Measurements from ENCODE around the gene SOX10. TPM values are rescaled to one million over a fixed set of nuclear protein-coding genes. Genes with fewer than 3 reads are reported as not detected.

SOX10 gene
- total RNA-seq, 1 donor from 2014 or later = not detected

- no peaks in the 10 kb centered on the region for H3K9me3 Mint-ChIP-seq (ENCODE audit: unreplicated experiment)
- TF ChIP-seq CTCF (IDR thresholded peaks at IDR 0.05) = no peak
- H3K4me3 Mint-ChIP-seq (ENCODE audit: unreplicated experiment) = no peak overlapping the region
- H3K27ac Mint-ChIP-seq (ENCODE audit: unreplicated experiment) = no peak overlapping the region
- no peaks in the 10 kb centered on the region for H3K27me3 Mint-ChIP-seq (ENCODE audit: unreplicated experiment)
- no peak for DNase-seq (ENCODE audit: extremely low spot score, unreplicated experiment)
- peaks cover 14% of the 10 kb centered on the region for H3K36me3 Mint-ChIP-seq (ENCODE audit: unreplicated experiment)
- no peaks in the 10 kb centered on the region for H3K4me1 Mint-ChIP-seq (ENCODE audit: unreplicated experiment)
Observed at GRCh38 chr22:37972527-37972926, 11.8 kb downstream of the SOX10 start.

- no peaks in the 10 kb centered on the region for H3K27me3 Mint-ChIP-seq (ENCODE audit: unreplicated experiment)
- peaks cover 20% of the 10 kb centered on the region for H3K36me3 Mint-ChIP-seq (ENCODE audit: unreplicated experiment)
- TF ChIP-seq CTCF (IDR thresholded peaks at IDR 0.05) = no peak
- H3K4me1 Mint-ChIP-seq (ENCODE audit: unreplicated experiment) = no peaks in the 10 kb centered on the region
- DNase-seq (ENCODE audit: extremely low spot score, unreplicated experiment) = no peak
- no peaks in the 10 kb centered on the region for H3K9me3 Mint-ChIP-seq (ENCODE audit: unreplicated experiment)
- no peak overlapping the region for H3K27ac Mint-ChIP-seq (ENCODE audit: unreplicated experiment)
- H3K4me3 Mint-ChIP-seq (ENCODE audit: unreplicated experiment) = no peak overlapping the region
Observed at GRCh38 chr22:37971475-37972434, 12.6 kb downstream of the SOX10 start.

GRCh38 chr22:37970864-37971263 is 13.5 kb downstream of the SOX10 start:
- DNase-seq (ENCODE audit: extremely low spot score, unreplicated experiment) = no peak
- TF ChIP-seq CTCF (IDR thresholded peaks at IDR 0.05) = no peak
- peaks cover 22% of the 10 kb centered on the region for H3K36me3 Mint-ChIP-seq (ENCODE audit: unreplicated experiment)
- no peak overlapping the region for H3K4me3 Mint-ChIP-seq (ENCODE audit: unreplicated experiment)
- peaks cover 3% of the 10 kb centered on the region for H3K4me1 Mint-ChIP-seq (ENCODE audit: unreplicated experiment)
- H3K27me3 Mint-ChIP-seq (ENCODE audit: unreplicated experiment) = no peaks in the 10 kb centered on the region
- H3K9me3 Mint-ChIP-seq (ENCODE audit: unreplicated experiment) = no peaks in the 10 kb centered on the region
- H3K27ac Mint-ChIP-seq (ENCODE audit: unreplicated experiment) = no peak overlapping the region

- Mint-ChIP-seq H3K27ac (ENCODE audit: unreplicated experiment) (no peak overlapping the region), H3K27me3 (ENCODE audit: unreplicated experiment) (no peaks in the 10 kb centered on the region), H3K4me1 (ENCODE audit: unreplicated experiment) (peaks cover 8% of the 10 kb centered on the region), H3K9me3 (ENCODE audit: unreplicated experiment) (no peaks in the 10 kb centered on the region), H3K36me3 (ENCODE audit: unreplicated experiment) (peaks cover 26% of the 10 kb centered on the region), H3K4me3 (ENCODE audit: unreplicated experiment) (no peak overlapping the region)
- no peak for TF ChIP-seq CTCF (IDR thresholded peaks at IDR 0.05)
- no peak for DNase-seq (ENCODE audit: extremely low spot score, unreplicated experiment)
Observed at GRCh38 chr22:37968452-37969251, 15.7 kb downstream of the SOX10 start.
